ENCODE measurements around the gene LENEP.

GRCh38 chr1:154961207-154962155, 31.9 kb upstream of the LENEP start, which contains the start of gene PYGO2:
- peak; percentile 32 for TF ChIP-seq POLR2A (IDR thresholded peaks at IDR 0.05)
- peak in 1 of 3 donors; percentile 66 for TF ChIP-seq CTCF (IDR thresholded peaks at IDR 0.05)
- peak; percentile 86 to 89 (median 86) for TF ChIP-seq POLR2AphosphoS5 (IDR thresholded peaks at IDR 0.05)
